ENCODE data around the gene MRPL52.

MRPL52 gene

GRCh38 chr14:22838631-22839041, 8.9 kb downstream of the MRPL52 start:
- no peak overlapping the region for H3K4me3 ChIP-seq (ENCODE audit: insufficient read depth, low read depth, low read length)
- peaks cover 5% of the 10 kb centered on the region for H3K36me3 ChIP-seq (ENCODE audit: control insufficient read depth, insufficient read depth, low read length)
- H3K27me3 ChIP-seq (ENCODE audit: control insufficient read depth, insufficient read depth, low read length, poor library complexity, severe bottlenecking), result peaks cover 22% of the 10 kb centered on the region
- no peaks in the 10 kb centered on the region for H3K9me3 ChIP-seq (ENCODE audit: control insufficient read depth, low read length)
- H3K4me1 ChIP-seq (ENCODE audit: control insufficient read depth, insufficient read depth, low read length), result peaks cover 11% of the 10 kb centered on the region
- no peak overlapping the region for H3K27ac ChIP-seq (ENCODE audit: insufficient read depth, low read depth, low read length, poor library complexity, severe bottlenecking)
- 75 to 86% methylated on average over 6 of the region's 6 CpGs for WGBS, 2 experiments

GRCh38 chr14:22839159-22839779, 9.6 kb downstream of the MRPL52 start:
- Histone ChIP-seq H3K27me3 (ENCODE audit: control insufficient read depth, insufficient read depth, low read length, poor library complexity, severe bottlenecking) (peaks cover 22% of the 10 kb centered on the region), H3K9me3 (ENCODE audit: control insufficient read depth, low read length) (no peaks in the 10 kb centered on the region), H3K4me1 (ENCODE audit: control insufficient read depth, insufficient read depth, low read length) (peaks cover 11% of the 10 kb centered on the region), H3K4me3 (ENCODE audit: insufficient read depth, low read depth, low read length) (no peak overlapping the region), H3K36me3 (ENCODE audit: control insufficient read depth, insufficient read depth, low read length) (no peaks in the 10 kb centered on the region), H3K27ac (ENCODE audit: insufficient read depth, low read depth, low read length, poor library complexity, severe bottlenecking) (no peak overlapping the region)
- 92 to 94% methylated on average over 6 of the region's 6 CpGs for WGBS, 2 experiments

- no peak overlapping the region for H3K27ac ChIP-seq (ENCODE audit: insufficient read depth, low read depth, low read length, poor library complexity, severe bottlenecking)
- H3K27me3 ChIP-seq (ENCODE audit: control insufficient read depth, insufficient read depth, low read length, poor library complexity, severe bottlenecking), result peaks cover 22% of the 10 kb centered on the region
- peaks cover 7% of the 10 kb centered on the region for H3K4me1 ChIP-seq (ENCODE audit: control insufficient read depth, insufficient read depth, low read length)
- WGBS, 2 experiments, result 93 to 95% methylated on average over 9 of the region's 9 CpGs
- no peak overlapping the region for H3K4me3 ChIP-seq (ENCODE audit: insufficient read depth, low read depth, low read length)
- H3K36me3 ChIP-seq (ENCODE audit: control insufficient read depth, insufficient read depth, low read length), result no peaks in the 10 kb centered on the region
- H3K9me3 ChIP-seq (ENCODE audit: control insufficient read depth, low read length), result no peaks in the 10 kb centered on the region
Measured at GRCh38 chr14:22841311-22841710, 11.6 kb downstream of the MRPL52 start.

DNA sequence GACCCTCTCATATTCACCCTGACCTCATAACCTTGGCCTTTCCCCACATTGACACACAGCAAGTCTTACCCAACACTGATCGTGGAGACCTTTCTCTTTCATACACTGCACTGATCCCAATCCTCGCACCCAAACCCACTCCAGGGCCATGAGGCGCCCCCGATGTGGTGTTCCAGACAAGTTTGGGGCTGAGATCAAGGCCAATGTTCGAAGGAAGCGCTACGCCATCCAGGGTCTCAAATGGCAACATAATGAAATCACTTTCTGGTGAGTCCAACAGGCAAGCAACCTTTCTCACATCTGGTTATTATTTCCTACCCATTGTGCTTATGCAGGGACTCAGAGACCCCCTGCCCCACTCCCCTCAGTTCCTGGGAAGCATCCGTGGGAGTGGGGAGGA, 12.1 kb downstream of the MRPL52 start:
- no peak overlapping the region for H3K27ac ChIP-seq (ENCODE audit: insufficient read depth, low read depth, low read length, poor library complexity, severe bottlenecking)

DNA sequence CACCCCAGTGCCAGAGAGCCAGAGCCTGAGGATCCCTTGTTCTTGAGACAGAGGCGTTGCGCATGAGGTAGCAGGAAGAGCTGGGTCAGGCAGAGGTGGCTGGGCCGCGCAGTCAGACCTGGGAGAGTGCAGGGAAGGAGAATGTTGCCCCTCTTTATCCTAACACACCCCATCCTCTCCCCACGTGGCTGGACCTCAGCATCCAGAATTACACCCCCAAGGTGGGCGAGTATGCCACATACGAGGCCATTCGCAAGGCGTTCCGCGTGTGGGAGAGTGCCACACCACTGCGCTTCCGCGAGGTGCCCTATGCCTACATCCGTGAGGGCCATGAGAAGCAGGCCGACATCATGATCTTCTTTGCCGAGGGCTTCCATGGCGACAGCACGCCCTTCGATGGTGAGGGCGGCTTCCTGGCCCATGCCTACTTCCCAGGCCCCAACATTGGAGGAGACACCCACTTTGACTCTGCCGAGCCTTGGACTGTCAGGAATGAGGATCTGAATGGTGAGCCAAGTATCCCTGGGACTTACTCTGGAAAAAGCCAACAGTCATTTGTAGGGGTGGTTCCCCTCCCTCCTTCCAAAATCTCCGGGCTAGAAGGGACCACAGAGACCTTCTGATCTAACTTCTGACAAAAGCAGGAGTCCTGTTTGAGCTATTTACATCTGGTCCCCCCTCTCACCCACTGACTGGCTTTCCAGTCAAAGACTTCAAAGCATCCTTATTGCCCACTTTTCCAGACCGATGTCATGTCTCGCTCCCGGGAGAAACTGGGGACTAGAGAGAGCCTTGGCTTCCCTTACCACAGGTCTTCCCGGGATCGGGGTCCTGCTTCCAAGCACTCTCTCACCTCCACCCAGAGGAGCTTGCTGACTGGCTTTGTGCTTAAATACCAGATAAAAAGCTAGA, 12.8 kb downstream of the MRPL52 start:
- no peaks in the 10 kb centered on the region for H3K9me3 ChIP-seq (ENCODE audit: control insufficient read depth, low read length)
- peaks cover 7% of the 10 kb centered on the region for H3K4me1 ChIP-seq (ENCODE audit: control insufficient read depth, insufficient read depth, low read length)
- no peak overlapping the region for H3K4me3 ChIP-seq (ENCODE audit: insufficient read depth, low read depth, low read length)
- no peak overlapping the region for H3K27ac ChIP-seq (ENCODE audit: insufficient read depth, low read depth, low read length, poor library complexity, severe bottlenecking)
- H3K36me3 ChIP-seq (ENCODE audit: control insufficient read depth, insufficient read depth, low read length), result no peaks in the 10 kb centered on the region
- peaks cover 12% of the 10 kb centered on the region for H3K27me3 ChIP-seq (ENCODE audit: control insufficient read depth, insufficient read depth, low read length, poor library complexity, severe bottlenecking)
- WGBS, 2 experiments, result 93 to 95% methylated on average over 28 of the region's 28 CpGs

More for the DNA sequence above, 12.1 kb downstream of the MRPL52 start:
- Histone ChIP-seq H3K36me3 (ENCODE audit: control insufficient read depth, insufficient read depth, low read length) (no peaks in the 10 kb centered on the region), H3K4me1 (ENCODE audit: control insufficient read depth, insufficient read depth, low read length) (peaks cover 7% of the 10 kb centered on the region), H3K4me3 (ENCODE audit: insufficient read depth, low read depth, low read length) (no peak overlapping the region), H3K9me3 (ENCODE audit: control insufficient read depth, low read length) (no peaks in the 10 kb centered on the region), H3K27me3 (ENCODE audit: control insufficient read depth, insufficient read depth, low read length, poor library complexity, severe bottlenecking) (peaks cover 19% of the 10 kb centered on the region)
- WGBS, 2 experiments, result 94% methylated on average over 8 of the region's 8 CpGs

GRCh38 chr14:22843123-22843925, 13.6 kb downstream of the MRPL52 start:
- Histone ChIP-seq H3K36me3 (ENCODE audit: control insufficient read depth, insufficient read depth, low read length) (no peaks in the 10 kb centered on the region), H3K9me3 (ENCODE audit: control insufficient read depth, low read length) (no peaks in the 10 kb centered on the region), H3K4me1 (ENCODE audit: control insufficient read depth, insufficient read depth, low read length) (peaks cover 12% of the 10 kb centered on the region), H3K27ac (ENCODE audit: insufficient read depth, low read depth, low read length, poor library complexity, severe bottlenecking) (no peak overlapping the region), H3K27me3 (ENCODE audit: control insufficient read depth, insufficient read depth, low read length, poor library complexity, severe bottlenecking) (peaks cover 3% of the 10 kb centered on the region), H3K4me3 (ENCODE audit: insufficient read depth, low read depth, low read length) (no peak overlapping the region)
- WGBS, 2 experiments, result 88 to 91% methylated on average over 21 of the region's 21 CpGs

DNA sequence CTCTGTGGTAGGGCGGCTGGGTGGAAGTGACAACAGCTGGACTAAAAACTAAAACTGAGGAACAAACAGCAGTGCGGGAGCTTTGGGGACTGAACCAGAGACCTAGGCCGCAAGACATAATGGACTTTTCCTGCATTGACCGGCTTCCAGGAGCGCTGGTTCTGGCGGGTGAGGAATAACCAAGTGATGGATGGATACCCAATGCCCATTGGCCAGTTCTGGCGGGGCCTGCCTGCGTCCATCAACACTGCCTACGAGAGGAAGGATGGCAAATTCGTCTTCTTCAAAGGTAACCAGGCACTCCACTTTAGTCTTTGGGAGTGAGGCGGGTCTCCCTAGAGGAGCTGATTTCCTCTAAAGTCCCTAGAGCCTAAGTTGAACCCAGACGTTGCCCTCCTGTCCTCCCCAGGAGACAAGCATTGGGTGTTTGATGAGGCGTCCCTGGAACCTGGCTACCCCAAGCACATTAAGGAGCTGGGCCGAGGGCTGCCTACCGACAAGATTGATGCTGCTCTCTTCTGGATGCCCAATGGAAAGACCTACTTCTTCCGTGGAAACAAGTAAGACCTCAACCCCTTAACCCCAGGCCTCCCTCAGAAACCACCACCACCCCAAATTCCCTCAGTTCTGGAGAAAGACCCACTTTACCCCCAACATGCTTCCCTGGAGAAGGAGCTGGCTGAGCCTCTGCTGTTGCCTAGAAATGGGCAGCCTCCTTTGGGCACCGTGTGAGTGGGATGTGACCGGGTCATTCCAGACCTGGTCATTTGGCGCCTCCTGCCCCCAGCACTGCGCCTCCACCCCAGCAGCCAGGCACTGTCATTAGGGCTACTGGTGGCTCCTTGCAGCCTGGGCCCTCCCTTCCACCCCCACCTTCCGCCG, 14.8 kb downstream of the MRPL52 start:
- no peaks in the 10 kb centered on the region for H3K36me3 ChIP-seq (ENCODE audit: control insufficient read depth, insufficient read depth, low read length)
- H3K27ac ChIP-seq (ENCODE audit: insufficient read depth, low read depth, low read length, poor library complexity, severe bottlenecking), result no peak overlapping the region
- 94 to 95% methylated on average over 22 of the region's 22 CpGs for WGBS, 2 experiments
- no peak overlapping the region for H3K4me3 ChIP-seq (ENCODE audit: insufficient read depth, low read depth, low read length)
- no peaks in the 10 kb centered on the region for H3K9me3 ChIP-seq (ENCODE audit: control insufficient read depth, low read length)
- H3K4me1 ChIP-seq (ENCODE audit: control insufficient read depth, insufficient read depth, low read length), result peaks cover 19% of the 10 kb centered on the region
- H3K27me3 ChIP-seq (ENCODE audit: control insufficient read depth, insufficient read depth, low read length, poor library complexity, severe bottlenecking), result no peaks in the 10 kb centered on the region

DNA sequence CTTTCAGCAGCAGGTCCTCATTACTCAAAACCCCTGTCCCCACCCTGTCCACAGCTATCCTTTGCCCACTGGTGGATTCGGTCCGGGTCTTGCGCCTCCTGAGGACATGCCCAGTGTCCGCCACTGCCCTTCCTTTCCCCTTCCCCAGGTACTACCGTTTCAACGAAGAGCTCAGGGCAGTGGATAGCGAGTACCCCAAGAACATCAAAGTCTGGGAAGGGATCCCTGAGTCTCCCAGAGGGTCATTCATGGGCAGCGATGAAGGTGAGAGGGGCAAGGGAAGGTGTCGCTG, 15.4 kb downstream of the MRPL52 start:
- no peaks in the 10 kb centered on the region for H3K36me3 ChIP-seq (ENCODE audit: control insufficient read depth, insufficient read depth, low read length)
- H3K4me1 ChIP-seq (ENCODE audit: control insufficient read depth, insufficient read depth, low read length), result peaks cover 22% of the 10 kb centered on the region
- 95 to 96% methylated on average over 9 of the region's 9 CpGs for WGBS, 2 experiments
- H3K27ac ChIP-seq (ENCODE audit: insufficient read depth, low read depth, low read length, poor library complexity, severe bottlenecking), result no peak overlapping the region
- H3K4me3 ChIP-seq (ENCODE audit: insufficient read depth, low read depth, low read length), result no peak overlapping the region
- H3K27me3 ChIP-seq (ENCODE audit: control insufficient read depth, insufficient read depth, low read length, poor library complexity, severe bottlenecking), result no peaks in the 10 kb centered on the region
- H3K9me3 ChIP-seq (ENCODE audit: control insufficient read depth, low read length), result no peaks in the 10 kb centered on the region

- Histone ChIP-seq H3K27me3 (ENCODE audit: control insufficient read depth, insufficient read depth, low read length, poor library complexity, severe bottlenecking) (no peaks in the 10 kb centered on the region), H3K4me1 (ENCODE audit: control insufficient read depth, insufficient read depth, low read length) (peaks cover 22% of the 10 kb centered on the region), H3K36me3 (ENCODE audit: control insufficient read depth, insufficient read depth, low read length) (no peaks in the 10 kb centered on the region), H3K9me3 (ENCODE audit: control insufficient read depth, low read length) (no peaks in the 10 kb centered on the region), H3K27ac (ENCODE audit: insufficient read depth, low read depth, low read length, poor library complexity, severe bottlenecking) (no peak overlapping the region), H3K4me3 (ENCODE audit: insufficient read depth, low read depth, low read length) (no peak overlapping the region)
- 92 to 94% methylated on average over 26 of the region's 26 CpGs for WGBS, 2 experiments
Measured at GRCh38 chr14:22845821-22846625, 16.3 kb downstream of the MRPL52 start.
